Measurements from ENCODE around the gene RSPO3.

RSPO3 gene

DNA sequence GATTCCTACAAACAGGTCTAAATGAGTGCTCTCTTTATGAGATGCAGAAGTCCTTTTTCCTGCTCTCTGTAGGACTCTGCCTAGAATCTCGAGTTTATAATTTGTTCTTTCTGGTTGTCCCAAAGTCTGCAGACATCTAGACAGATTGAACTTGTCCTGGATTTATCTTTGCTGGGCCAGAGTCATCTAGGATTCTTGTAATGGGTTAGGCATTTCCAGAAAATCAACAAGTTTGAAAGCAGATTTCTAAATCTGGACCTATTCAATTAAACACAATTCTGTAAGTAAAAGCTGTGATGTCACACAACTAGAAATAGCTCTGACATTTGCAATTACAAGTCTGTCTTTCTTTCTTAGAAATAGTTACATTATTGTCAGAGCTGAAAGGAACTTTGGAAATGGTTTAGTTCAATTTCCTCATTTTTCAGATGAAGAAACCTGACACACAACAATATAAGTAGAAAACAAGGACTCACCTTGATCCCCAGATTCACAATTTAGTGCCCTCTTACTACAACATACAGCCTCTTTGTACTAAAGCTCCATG, 4.2 kb upstream of the RSPO3 start:
- no peak for DNase-seq

- peak; percentile 41 for DNase-seq
Measured at GRCh38 chr6:127115084-127115655, 3.3 kb upstream of the RSPO3 start.

- DNase-seq, result no peak
Measured at GRCh38 chr6:127115746-127116145, 2.7 kb upstream of the RSPO3 start.

GRCh38 chr6:127117979-127118297, 533 bp upstream of the RSPO3 start:
- no peak for DNase-seq

DNA sequence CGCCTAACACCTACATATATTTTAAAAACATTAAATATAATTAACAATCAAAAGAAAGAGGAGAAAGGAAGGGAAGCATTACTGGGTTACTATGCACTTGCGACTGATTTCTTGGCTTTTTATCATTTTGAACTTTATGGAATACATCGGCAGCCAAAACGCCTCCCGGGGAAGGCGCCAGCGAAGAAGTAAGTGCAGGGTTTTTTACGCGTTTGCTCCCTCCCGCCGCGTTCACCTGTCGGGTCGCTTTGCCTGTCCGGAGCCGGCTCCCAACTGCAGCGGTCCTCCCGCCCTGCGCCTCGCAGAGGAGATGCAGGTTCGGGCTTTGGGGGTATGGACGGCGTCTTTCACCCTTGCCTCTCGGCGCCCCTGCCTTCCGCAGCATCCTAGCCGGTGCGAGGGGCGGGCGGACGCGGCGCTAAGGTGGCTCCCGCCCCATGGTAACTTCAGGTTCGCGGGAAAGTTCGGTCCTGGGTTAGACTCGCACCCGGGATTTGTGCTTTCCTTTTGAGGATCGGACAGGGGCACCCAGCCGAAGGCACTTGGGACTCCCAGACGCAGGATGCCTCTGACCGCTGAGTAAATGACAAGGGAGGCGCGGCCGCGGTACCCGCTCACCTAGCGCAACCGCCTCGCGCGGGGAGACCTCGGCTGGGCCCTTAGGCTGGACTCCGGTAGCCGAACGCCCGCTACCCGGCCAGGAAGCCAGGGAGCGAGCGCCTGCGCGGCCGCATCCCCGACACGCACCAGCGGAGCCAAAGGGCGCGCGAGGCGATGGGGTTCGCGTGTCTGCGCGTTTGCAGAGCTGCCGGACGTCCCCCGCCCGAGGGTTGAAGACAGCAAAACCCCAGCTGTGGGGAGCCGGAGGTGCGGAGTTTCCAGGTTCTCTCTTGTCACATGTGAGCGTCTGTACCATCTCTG, 891 bp downstream of the RSPO3 start:
- DNase-seq, result peak; percentile 45

GRCh38 chr6:127120023-127120786, 1.7 kb downstream of the RSPO3 start:
- peak; percentile 36 for DNase-seq

- DNase-seq, result peak; percentile 93
Measured at GRCh38 chr6:127120787-127121636, 2.5 kb downstream of the RSPO3 start.

- no peak for DNase-seq
Measured at GRCh38 chr6:127121637-127121960, 3.1 kb downstream of the RSPO3 start.

GRCh38 chr6:127124172-127124571, 5.7 kb downstream of the RSPO3 start:
- DNase-seq, result no peak

DNA sequence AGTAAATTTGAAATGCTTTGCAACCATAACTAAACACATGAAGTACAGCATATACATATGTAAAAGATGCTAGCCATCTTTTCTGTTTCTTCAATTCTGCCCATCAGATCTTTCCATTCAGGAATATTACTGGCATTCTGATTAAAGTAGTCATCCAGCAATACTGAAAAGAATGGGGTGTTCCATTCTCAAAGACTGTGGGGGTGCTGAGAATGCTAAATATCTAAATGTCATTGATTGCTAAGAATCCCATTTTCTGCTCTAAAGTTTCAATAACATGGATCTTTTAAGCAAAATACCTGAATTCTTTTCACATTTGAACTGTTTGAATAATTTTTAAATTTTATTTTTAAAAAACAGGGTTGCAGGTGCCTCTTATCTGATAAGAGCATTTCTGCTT, 6.2 kb downstream of the RSPO3 start:
- DNase-seq, result no peak

GRCh38 chr6:127128066-127128465, 9.6 kb downstream of the RSPO3 start:
- DNase-seq, result no peak

GRCh38 chr6:127129251-127129650, 10.8 kb downstream of the RSPO3 start:
- DNase-seq, result no peak

GRCh38 chr6:127131275-127131674, 12.8 kb downstream of the RSPO3 start:
- DNase-seq, result no peak

DNA sequence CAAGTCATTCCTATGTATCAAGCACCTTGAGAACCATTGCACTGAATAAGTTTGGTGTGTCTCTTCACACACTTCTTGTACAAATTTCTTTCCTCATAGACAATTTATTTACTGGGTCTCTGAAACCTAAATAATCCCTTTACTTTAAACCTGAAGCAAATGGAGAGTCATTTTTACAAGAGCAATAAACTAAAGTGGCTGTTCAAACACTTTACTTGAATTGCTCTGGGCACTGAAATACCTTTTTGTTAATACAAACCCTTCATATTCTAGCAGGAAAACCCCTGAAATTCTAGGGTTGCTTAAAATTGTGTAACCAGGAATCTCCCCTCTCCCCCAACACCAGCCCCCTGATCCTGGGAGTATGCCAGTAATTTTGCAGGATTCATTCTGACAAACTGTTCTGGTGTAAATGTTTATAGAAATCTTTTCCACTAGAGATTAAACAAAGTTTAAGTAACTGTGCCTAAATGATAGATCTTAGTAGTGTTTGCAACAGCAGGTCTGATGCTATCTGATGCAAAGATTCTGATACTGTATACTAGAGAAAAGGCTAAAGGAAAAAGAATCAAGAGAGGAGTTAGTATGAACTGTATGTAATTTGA, 13.4 kb downstream of the RSPO3 start:
- no peak for DNase-seq

DNA sequence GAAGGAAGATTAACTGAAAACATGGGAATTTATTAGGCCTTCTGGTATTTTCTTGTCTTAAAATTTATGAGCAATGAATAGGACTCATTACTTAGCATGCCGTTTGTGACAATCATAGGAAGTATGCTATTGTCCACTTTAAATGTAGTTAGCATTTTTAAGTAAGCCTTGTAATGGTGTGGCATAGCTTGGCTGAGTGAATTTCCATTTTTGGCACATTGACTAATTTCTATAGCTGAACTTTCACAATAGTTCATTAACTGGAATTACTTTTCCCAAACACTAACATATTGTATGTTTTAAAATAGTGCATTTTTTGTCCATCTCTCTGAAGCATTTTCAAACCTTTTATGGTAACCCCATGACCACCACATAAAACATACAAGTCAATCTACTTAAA, 15.7 kb downstream of the RSPO3 start:
- no peak for DNase-seq

GRCh38 chr6:127136786-127137185, 18.3 kb downstream of the RSPO3 start:
- no peak for DNase-seq

- peak; percentile 56 for DNase-seq
Measured at GRCh38 chr6:127146932-127147331, 28.5 kb downstream of the RSPO3 start.

DNA sequence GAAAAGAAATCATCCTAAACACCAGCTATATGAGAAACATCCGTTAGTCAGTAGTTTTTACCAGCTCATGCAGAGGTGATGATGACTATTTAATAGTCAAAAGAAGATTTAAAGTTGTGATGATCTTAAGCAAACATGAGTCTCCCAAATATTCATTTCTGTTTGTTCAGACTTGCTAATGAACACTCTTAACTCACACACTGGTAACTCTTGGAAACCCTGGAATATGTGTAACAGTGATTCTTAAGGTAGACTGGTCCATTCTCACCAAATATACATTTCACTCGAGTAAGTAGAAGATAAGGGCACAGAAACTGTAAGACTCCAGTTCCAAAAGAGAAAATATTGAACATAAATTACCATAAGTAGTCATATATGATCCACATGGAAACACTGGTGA, 29.1 kb downstream of the RSPO3 start:
- no peak for DNase-seq

DNA sequence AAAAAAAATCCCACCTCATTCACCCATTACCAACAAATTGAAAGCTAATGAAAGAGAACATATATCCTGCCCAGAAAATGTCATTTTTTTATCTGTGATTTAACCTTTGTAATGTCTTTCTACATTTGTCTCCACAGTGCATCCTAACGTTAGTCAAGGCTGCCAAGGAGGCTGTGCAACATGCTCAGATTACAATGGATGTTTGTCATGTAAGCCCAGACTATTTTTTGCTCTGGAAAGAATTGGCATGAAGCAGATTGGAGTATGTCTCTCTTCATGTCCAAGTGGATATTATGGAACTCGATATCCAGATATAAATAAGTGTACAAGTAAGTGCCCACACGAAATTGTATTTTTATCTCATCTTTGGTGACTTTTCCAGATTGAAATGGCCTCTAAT, 30.0 kb downstream of the RSPO3 start:
- peak; percentile 24 for DNase-seq

DNA sequence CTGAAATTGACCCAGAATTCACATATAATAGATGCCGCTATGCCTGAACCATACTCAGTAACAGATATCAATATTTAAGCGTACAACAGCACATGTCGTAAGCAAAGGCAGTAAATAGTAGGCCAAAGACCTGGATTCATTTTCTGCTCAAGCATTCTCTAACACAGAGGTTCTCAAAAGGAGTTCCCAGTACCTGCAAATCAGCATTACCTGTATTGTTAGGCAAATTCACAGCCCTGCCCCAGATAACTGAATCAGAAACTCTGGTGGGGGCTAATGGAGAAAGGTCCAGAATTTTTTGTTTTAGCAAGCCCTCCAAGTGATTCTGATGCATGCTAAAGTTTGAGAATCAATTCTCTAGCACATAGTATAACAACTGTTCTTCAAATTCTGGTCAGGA, 36.0 kb downstream of the RSPO3 start:
- DNase-seq, result no peak

- DNase-seq, result no peak
Measured at GRCh38 chr6:127160484-127160883, 42.0 kb downstream of the RSPO3 start.

DNA sequence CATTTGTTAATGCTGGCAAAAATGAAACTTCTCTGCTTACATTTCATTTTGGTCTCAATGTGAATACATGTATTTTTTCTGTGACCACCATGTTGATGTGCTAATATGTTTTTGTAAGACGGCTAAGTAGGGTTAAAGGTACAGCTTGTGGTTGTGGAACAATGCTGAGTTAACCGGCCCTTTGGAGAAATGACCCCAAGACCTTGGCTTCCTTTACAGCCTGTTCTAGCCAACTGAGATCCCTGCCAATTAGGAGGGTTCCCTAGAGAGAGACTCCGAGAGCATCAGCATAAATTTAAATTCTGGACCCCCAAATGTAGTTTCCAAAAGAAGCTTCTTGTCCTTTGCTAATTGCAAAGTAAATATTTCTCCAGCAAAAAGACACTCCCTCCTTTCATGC, 44.4 kb downstream of the RSPO3 start:
- DNase-seq, result peak; percentile 29
